Spleen (tissue), 7 donors: Measurements from ENCODE around the gene MBNL1.

Source experiments
- POLR2A ChIP-seq, 3 donors: fragments of 450-650 bp; IDR thresholded peaks; one replicate each; pipeline ENCODE4 v1.5.1; 2017; ENCODE audit warnings: antibody characterized with exemption in 3 of 3, mild to moderate bottlenecking in 1 of 3
- POLR2AphosphoS5 ChIP-seq, 3 donors: sonication (generic); formaldehyde crosslinking; IDR thresholded peaks; one replicate each; pipeline ENCODE4 v1.5.1; 2017; ENCODE audit warnings: antibody characterized with exemption in 3 of 3
- TF ChIP-seq, protein P1 (sequence below), 11 experiments: fragments of 200-600 bp in 7 of 11; fragments of 450-650 bp in 4 of 11; sonication (generic) in 4 of 11; IDR thresholded peaks in 8 of 11; conservative IDR thresholded peaks in 3 of 11; 1 replicate in 7 of 11; 2 replicates in 4 of 11; pipeline versions ENCODE4 v1.4.0 to v1.8.0; 2016 to 2021; ENCODE audit warnings: antibody characterized with exemption in 11 of 11, inconsistent platforms in 4 of 11, mild to moderate bottlenecking in 1 of 11
- donor health status: DM: no; HTN: no; CAD: no; lungs with moderate emphysema.
- donor health status: DM: no; HTN: no; CAD: no.
- donor health status: DM: no; HTN: no; CAD: no.

DNA sequence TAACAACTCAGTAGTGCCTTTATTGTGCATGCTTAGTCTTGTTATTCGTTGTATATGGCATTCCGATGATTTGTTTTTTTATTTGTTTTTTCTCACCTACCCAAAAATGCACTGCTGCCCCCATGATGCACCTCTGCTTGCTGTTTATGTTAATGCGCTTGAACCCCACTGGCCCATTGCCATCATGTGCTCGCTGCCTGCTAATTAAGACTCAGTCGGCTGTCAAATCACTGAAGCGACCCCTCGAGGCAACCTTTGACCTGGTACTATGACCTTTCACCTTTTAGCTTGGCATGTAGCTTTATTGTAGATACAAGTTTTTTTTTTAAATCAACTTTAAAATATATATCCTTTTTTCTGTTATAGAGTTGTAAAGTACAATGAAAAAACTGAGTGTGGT lies 177.8 kb downstream of the MBNL1 start:
- TF ChIP-seq POLR2AphosphoS5 (IDR thresholded peaks at IDR 0.05) (peak in 1 of 3 donors; percentile 23), POLR2A (IDR thresholded peaks at IDR 0.05) (no peak)
- TF ChIP-seq, protein P1, sequence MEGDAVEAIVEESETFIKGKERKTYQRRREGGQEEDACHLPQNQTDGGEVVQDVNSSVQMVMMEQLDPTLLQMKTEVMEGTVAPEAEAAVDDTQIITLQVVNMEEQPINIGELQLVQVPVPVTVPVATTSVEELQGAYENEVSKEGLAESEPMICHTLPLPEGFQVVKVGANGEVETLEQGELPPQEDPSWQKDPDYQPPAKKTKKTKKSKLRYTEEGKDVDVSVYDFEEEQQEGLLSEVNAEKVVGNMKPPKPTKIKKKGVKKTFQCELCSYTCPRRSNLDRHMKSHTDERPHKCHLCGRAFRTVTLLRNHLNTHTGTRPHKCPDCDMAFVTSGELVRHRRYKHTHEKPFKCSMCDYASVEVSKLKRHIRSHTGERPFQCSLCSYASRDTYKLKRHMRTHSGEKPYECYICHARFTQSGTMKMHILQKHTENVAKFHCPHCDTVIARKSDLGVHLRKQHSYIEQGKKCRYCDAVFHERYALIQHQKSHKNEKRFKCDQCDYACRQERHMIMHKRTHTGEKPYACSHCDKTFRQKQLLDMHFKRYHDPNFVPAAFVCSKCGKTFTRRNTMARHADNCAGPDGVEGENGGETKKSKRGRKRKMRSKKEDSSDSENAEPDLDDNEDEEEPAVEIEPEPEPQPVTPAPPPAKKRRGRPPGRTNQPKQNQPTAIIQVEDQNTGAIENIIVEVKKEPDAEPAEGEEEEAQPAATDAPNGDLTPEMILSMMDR (IDR thresholded peaks at IDR 0.05 in 8 of 11, conservative IDR thresholded peaks at IDR 0.05 in 3 of 11): no peak
